Caco-2 (cell line): ENCODE measurements around the gene ERC2. TPM values are rescaled to one million over a fixed set of nuclear protein-coding genes. Genes with fewer than 3 reads are reported as not detected.

Source experiments
- BruUV-seq: library from RNA; stranded (reverse); fragments of 400-500 nt; replicated peaks from 2 replicates; lab custom pipeline; 2021; lab: Mats Ljungman, UMichigan
- CTCF ChIA-PET: fragments of 300-600 bp; sonication (Branson Sonifier 250); formaldehyde crosslinking; loops from one replicate; lab custom pipeline; 2022; ENCODE audit warnings: antibody characterized with exemption; lab: Charles Lee
- POLR2A ChIA-PET: fragments of 300-600 bp; sonication (Branson Sonifier 250); formaldehyde crosslinking; loops from one replicate; lab custom pipeline; 2022; ENCODE audit warnings: antibody characterized with exemption; lab: Charles Lee
- DNase-seq, 2 experiments: peaks; one replicate each; pipeline versions ENCODE4 v3.0.0 to v3.0.0-alpha.2; 2020 to 2022
- H3K27me3 ChIP-seq: replicated peaks from 2 replicates; pipeline ENCODE4 v1.6.0; 2011; ENCODE audit warnings: low read length; ENCODE audit not compliant: control insufficient read depth, insufficient read depth
- H3K36me3 ChIP-seq: 2 replicates; pipeline ENCODE4 v1.5.1; 2011; ENCODE audit warnings: low read length; ENCODE audit not compliant: control insufficient read depth, insufficient read depth
- H3K4me1 ChIP-seq: fragments of 250-450 bp; sonication (Bioruptor Pico); 2 replicates; pipeline ENCODE4 v1.5.1; 2020; ENCODE audit warnings: mild to moderate bottlenecking
- H3K4me3 ChIP-seq: 2 replicates; pipeline ENCODE4 v1.5.1; 2011; ENCODE audit warnings: low read depth, mild to moderate bottlenecking, control low read depth, low read length
- H3K9me3 ChIP-seq: fragments of 250-450 bp; sonication (Bioruptor Pico); 2 replicates; pipeline ENCODE4 v1.5.1; 2020; ENCODE audit warnings: mild to moderate bottlenecking, moderate library complexity
- H3K27ac Mint-ChIP-seq: one replicate; pipeline ENCODE4 v1.8.0; 2022; ENCODE audit warnings: mixed read lengths; ENCODE audit not compliant: unreplicated experiment
- H3K27me3 Mint-ChIP-seq: one replicate; pipeline ENCODE4 v1.8.0; 2022; ENCODE audit warnings: mixed read lengths; ENCODE audit not compliant: insufficient read depth, unreplicated experiment
- H3K36me3 Mint-ChIP-seq: one replicate; pipeline ENCODE4 v1.8.0; 2022; ENCODE audit warnings: mild to moderate bottlenecking, mixed read lengths; ENCODE audit not compliant: insufficient read depth, unreplicated experiment
- H3K4me1 Mint-ChIP-seq: one replicate; pipeline ENCODE4 v1.8.0; 2022; ENCODE audit warnings: low read depth, mixed read lengths; ENCODE audit not compliant: unreplicated experiment
- H3K4me3 Mint-ChIP-seq: one replicate; pipeline ENCODE4 v1.8.0; 2022; ENCODE audit warnings: mild to moderate bottlenecking, moderate library complexity, mixed read lengths; ENCODE audit not compliant: unreplicated experiment
- H3K9me3 Mint-ChIP-seq: one replicate; pipeline ENCODE4 v1.8.0; 2022; ENCODE audit warnings: mixed read lengths; ENCODE audit not compliant: unreplicated experiment
- intact Hi-C: fragments of 100-400 bp; cut with micrococcal nuclease; formaldehyde crosslinking; loops from one replicate; pipeline ENCODE4 v1.10.0; 2022; ENCODE audit not compliant: unreplicated experiment
- total RNA-seq: library from RNA; stranded (reverse); gene quantifications from 2 replicates; pipeline ENCODE4 v1.2.3, GENCODE V29; 2022
- TF ChIP-seq, protein P1 (sequence below), 2 experiments: fragments of 200-600 bp in 1 of 2; IDR thresholded peaks; 1 replicate in 1 of 2; 2 replicates in 1 of 2; pipeline versions ENCODE4 v1.5.1 to v1.8.0; 2011 to 2022; ENCODE audit warnings: antibody characterized with exemption in 1 of 2, control low read depth in 1 of 2, inconsistent platforms in 1 of 2, low read depth in 1 of 2, low read length in 1 of 2, mild to moderate bottlenecking in 1 of 2, moderate library complexity in 1 of 2; ENCODE audit not compliant: insufficient read depth in 1 of 2, severe bottlenecking in 1 of 2, unreplicated experiment in 1 of 2

ERC2 gene
- total RNA-seq, 1 experiment from 2014 or later: 0.54 TPM

DNA sequence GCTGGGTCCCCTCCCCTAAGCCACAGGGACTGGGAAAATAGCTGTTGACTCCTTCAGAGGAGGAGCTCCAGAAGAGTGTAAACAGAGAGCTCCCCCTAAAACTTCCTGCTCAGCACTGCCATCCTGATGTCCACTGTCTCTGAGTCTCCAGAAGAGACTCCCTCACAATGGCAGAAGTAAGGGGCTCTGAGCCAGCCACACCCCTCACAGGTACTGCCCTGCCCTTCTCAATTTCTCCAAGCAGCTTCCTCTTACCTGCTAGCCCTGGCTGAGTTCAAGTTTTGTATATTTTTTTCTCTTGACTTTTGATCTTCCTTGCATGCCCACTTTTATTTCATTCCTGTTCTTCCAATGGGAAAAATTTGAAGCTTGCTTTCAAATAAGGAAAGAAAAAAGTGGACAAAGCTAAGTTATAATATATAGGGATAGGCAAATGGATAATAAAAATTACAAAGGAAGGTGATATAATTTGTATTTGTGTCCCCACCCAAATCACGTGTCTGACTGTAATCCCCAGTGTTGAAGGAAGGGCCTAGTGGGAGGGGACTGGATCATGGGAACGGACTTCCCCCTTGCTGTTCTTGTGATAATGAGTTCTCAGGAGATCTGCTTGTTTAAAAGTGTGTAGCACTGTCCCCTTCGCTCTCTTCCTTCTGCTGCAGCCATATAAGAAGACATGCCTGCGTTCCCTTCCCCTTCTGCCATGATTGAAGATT lies 539.0 kb downstream of the ERC2 start:
- POLR2A ChIA-PET: no interaction called here
- intact Hi-C loops: no loop called here
- H3K27me3 Mint-ChIP-seq: peaks cover 11% of the 10 kb centered on the region

DNA sequence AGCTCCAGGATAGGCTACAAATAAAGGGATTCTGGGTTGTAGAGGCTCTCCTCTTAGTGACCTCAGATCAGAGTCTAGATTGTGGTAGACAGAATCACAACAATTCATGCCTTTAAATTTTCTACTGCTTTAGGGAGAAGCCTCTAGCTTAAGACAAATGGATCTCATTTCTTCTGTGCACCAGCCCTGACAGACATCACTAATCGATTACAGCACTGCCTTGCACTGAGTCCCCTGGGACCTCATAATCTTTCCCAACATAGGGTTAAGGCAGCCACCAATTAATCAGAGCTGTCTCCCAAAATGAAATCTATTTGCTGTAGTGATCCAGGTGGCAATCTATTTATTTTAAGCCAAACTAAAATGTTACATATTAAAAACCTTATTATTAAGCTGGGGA lies 544.6 kb downstream of the ERC2 start:
- H3K27me3 Mint-ChIP-seq: peaks cover 15% of the 10 kb centered on the region
- POLR2A ChIA-PET: no interaction called here
- CTCF ChIA-PET: no interaction called here
- Histone ChIP-seq H3K4me1 (no peaks in the 10 kb centered on the region), H3K9me3 (no peaks in the 10 kb centered on the region), H3K4me3 (no peak overlapping the region), H3K36me3 (no peaks in the 10 kb centered on the region), H3K27me3 (no peaks in the 10 kb centered on the region)
- no peaks in the 10 kb centered on the region for H3K9me3 Mint-ChIP-seq
- TF ChIP-seq, protein P1, sequence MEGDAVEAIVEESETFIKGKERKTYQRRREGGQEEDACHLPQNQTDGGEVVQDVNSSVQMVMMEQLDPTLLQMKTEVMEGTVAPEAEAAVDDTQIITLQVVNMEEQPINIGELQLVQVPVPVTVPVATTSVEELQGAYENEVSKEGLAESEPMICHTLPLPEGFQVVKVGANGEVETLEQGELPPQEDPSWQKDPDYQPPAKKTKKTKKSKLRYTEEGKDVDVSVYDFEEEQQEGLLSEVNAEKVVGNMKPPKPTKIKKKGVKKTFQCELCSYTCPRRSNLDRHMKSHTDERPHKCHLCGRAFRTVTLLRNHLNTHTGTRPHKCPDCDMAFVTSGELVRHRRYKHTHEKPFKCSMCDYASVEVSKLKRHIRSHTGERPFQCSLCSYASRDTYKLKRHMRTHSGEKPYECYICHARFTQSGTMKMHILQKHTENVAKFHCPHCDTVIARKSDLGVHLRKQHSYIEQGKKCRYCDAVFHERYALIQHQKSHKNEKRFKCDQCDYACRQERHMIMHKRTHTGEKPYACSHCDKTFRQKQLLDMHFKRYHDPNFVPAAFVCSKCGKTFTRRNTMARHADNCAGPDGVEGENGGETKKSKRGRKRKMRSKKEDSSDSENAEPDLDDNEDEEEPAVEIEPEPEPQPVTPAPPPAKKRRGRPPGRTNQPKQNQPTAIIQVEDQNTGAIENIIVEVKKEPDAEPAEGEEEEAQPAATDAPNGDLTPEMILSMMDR (IDR thresholded peaks at IDR 0.05; ENCODE audit: insufficient read depth in 1 of 2, low read depth in 1 of 2, low read length in 1 of 2, severe bottlenecking in 1 of 2, unreplicated experiment in 1 of 2): no peak
- no peak overlapping the region for H3K4me3 Mint-ChIP-seq
- DNase-seq: no peak
- H3K27ac Mint-ChIP-seq: no peak overlapping the region
- H3K4me1 Mint-ChIP-seq: no peaks in the 10 kb centered on the region
- intact Hi-C loops: no loop called here
- BruUV-seq: no TSS peak
- H3K36me3 Mint-ChIP-seq: no peaks in the 10 kb centered on the region

More for the DNA sequence above, 539.0 kb downstream of the ERC2 start:
- Mint-ChIP-seq H3K9me3 (no peaks in the 10 kb centered on the region), H3K27ac (no peak overlapping the region), H3K4me1 (no peaks in the 10 kb centered on the region), H3K4me3 (no peak overlapping the region), H3K36me3 (no peaks in the 10 kb centered on the region)
- CTCF ChIA-PET: no interaction called here
- TF ChIP-seq, protein P1 (IDR thresholded peaks at IDR 0.05; ENCODE audit: insufficient read depth in 1 of 2, low read depth in 1 of 2, low read length in 1 of 2, severe bottlenecking in 1 of 2, unreplicated experiment in 1 of 2): no peak
- H3K36me3 ChIP-seq: no peaks in the 10 kb centered on the region
- no peaks in the 10 kb centered on the region for H3K27me3 ChIP-seq
- H3K9me3 ChIP-seq: no peaks in the 10 kb centered on the region
- no peak for DNase-seq
- no TSS peak for BruUV-seq
- H3K4me1 ChIP-seq: no peaks in the 10 kb centered on the region
- H3K4me3 ChIP-seq: no peak overlapping the region

DNA sequence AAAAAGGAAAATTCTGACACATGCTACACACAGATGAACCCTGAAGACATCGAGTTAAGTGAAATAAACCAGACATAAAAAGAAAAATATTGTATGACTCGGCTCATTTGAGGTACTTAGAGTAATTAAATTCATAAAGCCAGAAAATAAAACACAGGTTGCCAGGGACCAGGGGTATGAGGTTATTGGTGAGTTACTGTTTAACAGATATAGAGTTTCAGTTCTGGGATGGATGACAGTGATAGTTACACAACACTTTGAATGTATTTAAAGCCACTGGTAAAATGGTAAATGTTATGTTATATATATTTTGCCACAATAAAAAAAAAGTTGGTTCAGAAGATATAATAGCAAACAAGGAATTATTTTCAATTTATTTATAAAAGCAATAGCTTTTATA lies 545.1 kb downstream of the ERC2 start:
- Mint-ChIP-seq H3K4me1 (no peaks in the 10 kb centered on the region), H3K27ac (no peak overlapping the region), H3K36me3 (no peaks in the 10 kb centered on the region), H3K9me3 (no peaks in the 10 kb centered on the region), H3K27me3 (peaks cover 12% of the 10 kb centered on the region), H3K4me3 (no peak overlapping the region)
- no peak overlapping the region for H3K4me3 ChIP-seq
- H3K36me3 ChIP-seq: no peaks in the 10 kb centered on the region
- intact Hi-C loops: no loop called here
- TF ChIP-seq, protein P1 (IDR thresholded peaks at IDR 0.05; ENCODE audit: insufficient read depth in 1 of 2, low read depth in 1 of 2, low read length in 1 of 2, severe bottlenecking in 1 of 2, unreplicated experiment in 1 of 2): no peak
- POLR2A ChIA-PET: no interaction called here
- no peak for DNase-seq
- CTCF ChIA-PET: no interaction called here
- H3K4me1 ChIP-seq: no peaks in the 10 kb centered on the region
- no peaks in the 10 kb centered on the region for H3K27me3 ChIP-seq
- no TSS peak for BruUV-seq
- no peaks in the 10 kb centered on the region for H3K9me3 ChIP-seq
